Measurements from ENCODE around the gene KLK14.
A peak's percentile ranks its signal among the peaks of the same experiment; 100 is the strongest.

KLK14 gene

GRCh38 chr19:51108066-51108804 lies 25.5 kb upstream of the KLK14 start, which contains the start of gene CTU1:
TSS of gene CTU1 (minus strand) at chr19:51108409. CDS start at chr19:51104569, 3,840 bp downstream.
- peak; percentile 99 for DNase-seq (ENCODE audit: low spot score)

GRCh38 chr19:51107406-51108065 lies 24.8 kb upstream of the KLK14 start:
- no peak for DNase-seq (ENCODE audit: low spot score)

- DNase-seq (ENCODE audit: low spot score) = no peak
Measured at GRCh38 chr19:51103926-51104341, 21.2 kb upstream of the KLK14 start.

GRCh38 chr19:51102991-51103390 lies 20.3 kb upstream of the KLK14 start:
- no peak for DNase-seq (ENCODE audit: low spot score)

GRCh38 chr19:51101171-51101865 lies 18.6 kb upstream of the KLK14 start:
- DNase-seq (ENCODE audit: low spot score) = no peak

GRCh38 chr19:51100601-51101000 lies 17.9 kb upstream of the KLK14 start:
- DNase-seq (ENCODE audit: low spot score) = no peak

GRCh38 chr19:51099047-51099382 lies 16.3 kb upstream of the KLK14 start:
- DNase-seq (ENCODE audit: low spot score) = no peak

GRCh38 chr19:51098365-51099046 lies 15.8 kb upstream of the KLK14 start:
- peak; percentile 25 for DNase-seq (ENCODE audit: low spot score)

GRCh38 chr19:51097796-51098195 lies 15.1 kb upstream of the KLK14 start:
- no peak for DNase-seq (ENCODE audit: low spot score)

- peak; percentile 59 for DNase-seq (ENCODE audit: low spot score)
Measured at GRCh38 chr19:51097166-51097738, 14.6 kb upstream of the KLK14 start.

- DNase-seq (ENCODE audit: low spot score) = no peak
Measured at GRCh38 chr19:51096473-51097165, 13.9 kb upstream of the KLK14 start.

- peak; percentile 6 for DNase-seq (ENCODE audit: low spot score)
Measured at GRCh38 chr19:51094696-51095279, 12.1 kb upstream of the KLK14 start.

GRCh38 chr19:51093510-51094345 lies 11.0 kb upstream of the KLK14 start:
- no peak for DNase-seq (ENCODE audit: low spot score)

- no peak for DNase-seq (ENCODE audit: low spot score)
Measured at GRCh38 chr19:51093101-51093500, 10.4 kb upstream of the KLK14 start.

GRCh38 chr19:51091895-51092873 lies 9.5 kb upstream of the KLK14 start:
- DNase-seq (ENCODE audit: low spot score) = no peak

GRCh38 chr19:51091126-51091525 lies 8.4 kb upstream of the KLK14 start:
- no peak for DNase-seq (ENCODE audit: low spot score)

- no peak for DNase-seq (ENCODE audit: low spot score)
Measured at GRCh38 chr19:51090471-51090870, 7.8 kb upstream of the KLK14 start.

GRCh38 chr19:51089786-51090185 lies 7.1 kb upstream of the KLK14 start:
- DNase-seq (ENCODE audit: low spot score) = no peak

Measured in CD4-positive, alpha-beta T cell treated with Interleukin-15 for 4 hours (primary cell).